Measurements from ENCODE around the gene HIPK3.
"Not testable (repeated sequence)": the region's sequence is repeated elsewhere in the genome, so short reads cannot be mapped to it uniquely, and the experiment has no call there.

Gene HIPK3

GRCh38 chr11:33258631-33259205 is 1.5 kb downstream of the HIPK3 start:
- no peak for DNase-seq (ENCODE audit: low read depth, low spot score)

- no peak for DNase-seq (ENCODE audit: low read depth, low spot score)
Measured at GRCh38 chr11:33259869-33260268, 2.7 kb downstream of the HIPK3 start.

- not testable (repeated sequence) for DNase-seq (ENCODE audit: low read depth, low spot score)
Measured at GRCh38 chr11:33261350-33261749, 4.2 kb downstream of the HIPK3 start.

- no peak for DNase-seq (ENCODE audit: low read depth, low spot score)
Measured at GRCh38 chr11:33262011-33262645, 4.9 kb downstream of the HIPK3 start.

GRCh38 chr11:33263549-33263948 is 6.4 kb downstream of the HIPK3 start:
- DNase-seq (ENCODE audit: low read depth, low spot score): no peak

- DNase-seq (ENCODE audit: low read depth, low spot score): no peak
Measured at GRCh38 chr11:33264926-33265325, 7.7 kb downstream of the HIPK3 start.

GRCh38 chr11:33266393-33267215 is 9.4 kb downstream of the HIPK3 start:
- no peak for DNase-seq (ENCODE audit: low read depth, low spot score)

GRCh38 chr11:33268945-33269540 is 11.9 kb downstream of the HIPK3 start:
- DNase-seq (ENCODE audit: low read depth, low spot score): no peak

- DNase-seq (ENCODE audit: low read depth, low spot score): no peak
Measured at GRCh38 chr11:33269822-33270221, 12.6 kb downstream of the HIPK3 start.

- DNase-seq (ENCODE audit: low read depth, low spot score): no peak
Measured at GRCh38 chr11:33271059-33271458, 13.9 kb downstream of the HIPK3 start.

GRCh38 chr11:33272338-33273107 is 15.3 kb downstream of the HIPK3 start:
- DNase-seq (ENCODE audit: low read depth, low spot score): no peak

- no peak for DNase-seq (ENCODE audit: low read depth, low spot score)
Measured at GRCh38 chr11:33273656-33274055, 16.5 kb downstream of the HIPK3 start.

- DNase-seq (ENCODE audit: low read depth, low spot score): no peak
Measured at GRCh38 chr11:33280411-33280810, 23.2 kb downstream of the HIPK3 start.

- DNase-seq (ENCODE audit: low read depth, low spot score): no peak
Measured at GRCh38 chr11:33281758-33282157, 24.6 kb downstream of the HIPK3 start.

GRCh38 chr11:33284818-33285217 is 27.6 kb downstream of the HIPK3 start:
- DNase-seq (ENCODE audit: low read depth, low spot score): no peak

- DNase-seq (ENCODE audit: low read depth, low spot score): no peak
Measured at GRCh38 chr11:33290319-33290718, 33.1 kb downstream of the HIPK3 start.

GRCh38 chr11:33291004-33291777 is 34.0 kb downstream of the HIPK3 start:
- no peak for DNase-seq (ENCODE audit: low read depth, low spot score)

- DNase-seq (ENCODE audit: low read depth, low spot score): no peak
Measured at GRCh38 chr11:33292311-33292710, 35.1 kb downstream of the HIPK3 start.

- DNase-seq (ENCODE audit: low read depth, low spot score): no peak
Measured at GRCh38 chr11:33294224-33294623, 37.0 kb downstream of the HIPK3 start.

GRCh38 chr11:33294797-33295196 is 37.6 kb downstream of the HIPK3 start:
- no peak for DNase-seq (ENCODE audit: low read depth, low spot score)

- DNase-seq (ENCODE audit: low read depth, low spot score): no peak
Measured at GRCh38 chr11:33296695-33297094, 39.5 kb downstream of the HIPK3 start.

Data from activated CD4-positive, CD25-positive, alpha-beta regulatory T cell treated with anti-CD3 and anti-CD28 coated beads, Interleukin-2, amount 50 U/mL, for 16 hours (primary cell).